Thymus (tissue), 11 donors: ENCODE measurements around the gene CHRNG. TPM values are rescaled to one million over a fixed set of nuclear protein-coding genes. Genes with fewer than 3 reads are reported as not detected.
"Not testable (repeated sequence)": the region's sequence is repeated elsewhere in the genome, so short reads cannot be mapped to it uniquely, and the experiment has no call there.

Source experiments
- DNase-seq, 9 donors: peaks; one replicate each; pipeline ENCODE4 v3.0.0-alpha.2; 2013; ENCODE audit warnings: low spot score in 9 of 9, low read depth in 6 of 9, missing footprints in 1 of 9
- H3K27ac ChIP-seq, 2 donors: one replicate each; pipeline ENCODE4 v1.5.1; 2013; ENCODE audit warnings: control low read depth in 1 of 2, low read depth in 1 of 2, low read length in 1 of 2, mild to moderate bottlenecking in 1 of 2, moderate library complexity in 1 of 2
- H3K27me3 ChIP-seq, 2 donors: one replicate each; pipeline ENCODE4 v1.5.1; 2013; ENCODE audit warnings: low read length in 1 of 2; ENCODE audit not compliant: control insufficient read depth in 2 of 2, insufficient read depth in 1 of 2
- H3K36me3 ChIP-seq, 2 donors: one replicate each; pipeline ENCODE4 v1.5.1; 2013; ENCODE audit warnings: low read length in 1 of 2, mild to moderate bottlenecking in 1 of 2, moderate library complexity in 1 of 2; ENCODE audit not compliant: control insufficient read depth in 2 of 2, insufficient read depth in 2 of 2
- H3K4me1 ChIP-seq, 2 donors: one replicate each; pipeline ENCODE4 v1.5.1; 2013; ENCODE audit warnings: low read length in 2 of 2; ENCODE audit not compliant: control insufficient read depth in 2 of 2, insufficient read depth in 2 of 2
- H3K4me3 ChIP-seq, 2 donors: one replicate each; pipeline ENCODE4 v1.5.1; 2013; ENCODE audit warnings: low read length in 2 of 2, control low read depth in 1 of 2, mild to moderate bottlenecking in 1 of 2
- H3K9me3 ChIP-seq, 2 donors: one replicate each; pipeline ENCODE4 v1.5.1; 2013; ENCODE audit warnings: low read length in 1 of 2, mild to moderate bottlenecking in 1 of 2; ENCODE audit not compliant: control insufficient read depth in 2 of 2, insufficient read depth in 1 of 2
- WGBS: extraction: QIAGEN DNeasy Blood & Tissue Kit; methylation state at CpG from one replicate; pipeline ENCODE4 v1.1.7; 2013; 5-methylcytosine and 5-hydroxymethylcytosine counted together
- polyA plus RNA-seq: library from polyadenylated mRNA; stranded (reverse); fragments of 200-250 nt; gene quantifications from one replicate; pipeline ENCODE4 v1.2.3, GENCODE V29; 2013
- total RNA-seq: library from RNA; stranded (reverse); fragments of 120-200 nt; gene quantifications from one replicate; pipeline ENCODE4 v1.2.4, GENCODE V29; 2013
- donor health status: healthy.

The CHRNG gene
- total and polyA plus RNA-seq, 2 donors, result 0.48 to 0.57 TPM

- Histone ChIP-seq H3K9me3 (no peaks in the 10 kb centered on the region), H3K36me3 (no peaks in the 10 kb centered on the region), H3K4me3 (no peak overlapping the region), H3K27ac (no peak overlapping the region), H3K27me3 (peaks cover 5 to 33% of the 10 kb centered on the region in 2 donors), H3K4me1 (no peaks in the 10 kb centered on the region)
- WGBS, result 95% methylated on average over 9 of the region's 9 CpGs
- no peak for DNase-seq
Observed at GRCh38 chr2:232530626-232531260, 8.7 kb upstream of the CHRNG start.

- Histone ChIP-seq H3K9me3 (peaks cover 2 to 3% of the 10 kb centered on the region in 2 donors), H3K27me3 (peaks cover 0 to 26% of the 10 kb centered on the region in 2 donors), H3K27ac (no peak overlapping the region), H3K36me3 (no peaks in the 10 kb centered on the region), H3K4me3 (no peak overlapping the region), H3K4me1 (no peaks in the 10 kb centered on the region)
- no peak for DNase-seq
- WGBS, result 92% methylated on average over 9 of the region's 9 CpGs
Observed at GRCh38 chr2:232532419-232532818, 7.1 kb upstream of the CHRNG start.

DNA sequence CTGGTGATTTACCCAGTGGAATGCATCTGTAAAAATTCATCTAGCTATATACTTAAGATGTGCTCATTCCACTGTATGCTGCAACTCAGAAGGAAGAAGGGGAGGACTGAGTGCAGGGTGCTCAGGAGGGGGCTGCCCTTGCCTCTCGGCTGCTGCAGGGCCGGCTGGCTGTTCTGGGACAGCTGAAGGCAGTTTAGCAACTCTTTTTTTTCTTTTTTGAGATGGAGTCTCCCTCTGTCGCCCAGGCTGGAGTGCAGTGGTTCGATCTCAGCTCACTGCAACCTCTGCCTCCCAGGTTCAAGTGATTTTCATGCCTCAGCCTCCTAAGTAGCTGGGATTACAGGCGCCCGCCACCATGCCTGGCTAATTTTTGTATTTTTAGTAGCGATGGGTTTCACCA is 6.7 kb upstream of the CHRNG start:
- not testable (repeated sequence) for H3K27ac ChIP-seq, H3K9me3 ChIP-seq, H3K36me3 ChIP-seq, H3K4me1 ChIP-seq, DNase-seq, H3K4me3 ChIP-seq
- WGBS, result 96% methylated on average over 7 of the region's 7 CpGs
- H3K27me3 ChIP-seq, result peaks cover 0 to 23% of the 10 kb centered on the region in 2 donors

- Histone ChIP-seq H3K27ac (no peak overlapping the region), H3K4me3 (no peak overlapping the region), H3K36me3 (no peaks in the 10 kb centered on the region), H3K27me3 (peaks cover 0 to 16% of the 10 kb centered on the region in 2 donors), H3K4me1 (peaks cover 0 to under 1% of the 10 kb centered on the region in 2 donors), H3K9me3 (peaks cover 2 to 3% of the 10 kb centered on the region in 2 donors)
- DNase-seq, result no peak
- 89% methylated on average over 13 of the region's 13 CpGs for WGBS
Observed at GRCh38 chr2:232533944-232534710, 5.4 kb upstream of the CHRNG start.

GRCh38 chr2:232534940-232535651 is 4.4 kb upstream of the CHRNG start:
- Histone ChIP-seq H3K27me3 (peaks cover 0 to 23% of the 10 kb centered on the region in 2 donors), H3K9me3 (peaks cover 2 to 3% of the 10 kb centered on the region in 2 donors), H3K4me1 (peaks cover 0 to 2% of the 10 kb centered on the region in 2 donors), H3K4me3 (no peak overlapping the region), H3K27ac (no peak overlapping the region), H3K36me3 (no peaks in the 10 kb centered on the region)
- DNase-seq, result no peak
- WGBS, result 86% methylated on average over 14 of the region's 14 CpGs

- no peaks in the 10 kb centered on the region for H3K36me3 ChIP-seq
- no peak overlapping the region for H3K27ac ChIP-seq
- no peak overlapping the region for H3K4me3 ChIP-seq
- H3K27me3 ChIP-seq, result peaks cover 0 to 25% of the 10 kb centered on the region in 2 donors
- H3K9me3 ChIP-seq, result peaks cover 2 to 3% of the 10 kb centered on the region in 2 donors
- WGBS, result 96% methylated on average over 5 of the region's 5 CpGs
- peaks cover 0 to 2% of the 10 kb centered on the region in 2 donors for H3K4me1 ChIP-seq
- DNase-seq, result no peak
Observed at GRCh38 chr2:232535761-232536530, 3.5 kb upstream of the CHRNG start.

- Histone ChIP-seq H3K27me3 (peaks cover 0 to 26% of the 10 kb centered on the region in 2 donors), H3K4me3 (no peak overlapping the region)
- 83% methylated on average over 5 of the region's 5 CpGs for WGBS
Observed at GRCh38 chr2:232537079-232537478, 2.4 kb upstream of the CHRNG start.

DNA sequence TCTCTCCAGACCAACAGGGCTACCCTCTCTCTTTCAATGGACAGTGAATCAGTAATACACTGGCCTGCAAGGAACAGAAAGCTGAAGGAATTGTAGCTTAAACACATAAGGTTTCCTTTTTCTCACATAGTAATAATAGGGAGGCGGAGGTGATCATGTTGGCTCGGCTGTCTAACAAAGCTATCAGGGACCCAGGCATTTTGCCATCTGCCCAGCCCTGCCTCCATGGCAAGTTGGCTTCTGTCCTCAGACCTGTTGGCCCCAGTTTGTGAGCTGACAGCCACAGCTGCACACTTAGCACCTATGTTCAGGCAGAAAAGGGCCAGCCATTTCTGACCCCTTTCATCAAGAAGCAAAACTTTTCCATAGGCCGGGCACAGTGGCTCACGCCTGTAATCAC is 2.0 kb upstream of the CHRNG start:
- H3K9me3 ChIP-seq, result peaks cover 2 to 3% of the 10 kb centered on the region in 2 donors
- DNase-seq, result no peak
- H3K4me1 ChIP-seq, result peaks cover 0 to 2% of the 10 kb centered on the region in 2 donors
- H3K27ac ChIP-seq, result no peak overlapping the region
- no peak overlapping the region for H3K4me3 ChIP-seq
- H3K27me3 ChIP-seq, result peaks cover 0 to 26% of the 10 kb centered on the region in 2 donors
- WGBS, result 97% methylated on average over 4 of the region's 4 CpGs
- H3K36me3 ChIP-seq, result no peaks in the 10 kb centered on the region

More at GRCh38 chr2:232537079-232537478, 2.4 kb upstream of the CHRNG start:
- no peak for DNase-seq
- peaks cover 0 to 2% of the 10 kb centered on the region in 2 donors for H3K4me1 ChIP-seq
- H3K9me3 ChIP-seq, result peaks cover 2 to 3% of the 10 kb centered on the region in 2 donors
- no peaks in the 10 kb centered on the region for H3K36me3 ChIP-seq
- H3K27ac ChIP-seq, result no peak overlapping the region
